H1 (cell line): ENCODE results near the gene ABHD2. TPM values are rescaled to one million over a fixed set of nuclear protein-coding genes. Genes with fewer than 3 reads are reported as not detected.

ENCODE experiments used
- CTCF ChIA-PET: fragments of 300-600 bp; sonication (Branson Sonifier 250); formaldehyde crosslinking; loops from one replicate; lab custom pipeline; 2021; ENCODE audit not compliant: partially characterized antibody; lab: Charles Lee
- POLR2A ChIA-PET: fragments of 300-600 bp; sonication (Branson Sonifier 250); formaldehyde crosslinking; loops from one replicate; lab custom pipeline; 2021; ENCODE audit warnings: inconsistent platforms; ENCODE audit not compliant: partially characterized antibody; lab: Charles Lee
- DNase-seq, 2 experiments: peaks; one replicate each; pipeline versions ENCODE4 v3.0.0 to v3.0.0-alpha.2; 2010 to 2022; ENCODE audit warnings: low spot score in 2 of 2, low read depth in 1 of 2, mixed read lengths in 1 of 2
- FAIRE-seq: peaks from 2 replicates; lab custom pipeline; 2011; peaks lifted over from hg19 to GRCh38; lab: Jason Lieb, UNC
- H2AFZ ChIP-seq: 2 replicates; pipeline ENCODE4 v1.8.1; 2012; ENCODE audit warnings: low read length, inconsistent platforms
- H2AK5ac ChIP-seq: 2 replicates; pipeline ENCODE4 v1.6.1; 2013; ENCODE audit warnings: low read depth, low read length
- H2BK120ac ChIP-seq: replicated peaks from 2 replicates; pipeline ENCODE3; 2013; ENCODE audit warnings: low read depth, low read length, inconsistent platforms
- H2BK12ac ChIP-seq: 2 replicates; pipeline ENCODE4 v1.6.1; 2013; ENCODE audit warnings: low read depth, low read length
- H2BK15ac ChIP-seq: 2 replicates; pipeline ENCODE4 v1.6.1; 2013; ENCODE audit warnings: low read length
- H2BK20ac ChIP-seq: 2 replicates; pipeline ENCODE4 v1.6.1; 2013; ENCODE audit warnings: low read length
- H2BK5ac ChIP-seq: 2 replicates; pipeline ENCODE4 v1.6.1; 2013; ENCODE audit warnings: low read depth, low read length
- H3K14ac ChIP-seq: 2 replicates; pipeline ENCODE4 v1.6.1; 2013; ENCODE audit warnings: inconsistent platforms; ENCODE audit not compliant: insufficient read length
- H3K18ac ChIP-seq: 2 replicates; pipeline ENCODE4 v1.6.1; 2013; ENCODE audit warnings: low read length; ENCODE audit errors: extremely low read depth
- H3K23ac ChIP-seq: 2 replicates; pipeline ENCODE4 v1.6.1; 2013; ENCODE audit warnings: inconsistent platforms; ENCODE audit not compliant: insufficient read length
- H3K23me2 ChIP-seq: 2 replicates; pipeline ENCODE4 v1.6.1; 2013; ENCODE audit warnings: low read depth, low read length
- H3K27ac ChIP-seq: 2 replicates; pipeline ENCODE4 v1.6.1; 2011; ENCODE audit warnings: low read depth, low read length, inconsistent platforms
- H3K27me3 ChIP-seq, 4 experiments: replicated peaks in 1 of 4; 1 replicate in 1 of 4; 2 replicates in 3 of 4; pipeline versions ENCODE4 v1.6.1 to v1.8.1; 2011 to 2013; ENCODE audit warnings: low read length in 3 of 4, mild to moderate bottlenecking in 3 of 4, inconsistent platforms in 2 of 4, mixed read lengths in 2 of 4, moderate library complexity in 1 of 4; ENCODE audit not compliant: control insufficient read depth in 3 of 4, insufficient read depth in 3 of 4; ENCODE audit errors: extremely low read depth in 1 of 4
- H3K36me3 ChIP-seq, 4 experiments: 2 replicates each; pipeline versions ENCODE4 v1.6.1 to v1.8.1; 2011 to 2013; ENCODE audit warnings: mild to moderate bottlenecking in 4 of 4, low read length in 3 of 4, moderate library complexity in 2 of 4, control low read depth in 1 of 4, inconsistent platforms in 1 of 4; ENCODE audit not compliant: insufficient read depth in 4 of 4, control insufficient read depth in 2 of 4
- H3K4ac ChIP-seq: replicated peaks from 2 replicates; pipeline ENCODE3; 2013; ENCODE audit warnings: low read length, low read depth, mixed read lengths, inconsistent platforms; ENCODE audit not compliant: insufficient read length
- H3K4me1 ChIP-seq, 4 experiments: replicated peaks in 1 of 4; 1 replicate in 1 of 4; 2 replicates in 3 of 4; pipeline versions ENCODE4 v1.6.1 to v1.8.1; 2011 to 2013; ENCODE audit warnings: low read length in 3 of 4, inconsistent platforms in 2 of 4, mixed read lengths in 1 of 4; ENCODE audit not compliant: insufficient read depth in 4 of 4, control insufficient read depth in 3 of 4
- H3K4me2 ChIP-seq, 2 experiments: 2 replicates each; pipeline versions ENCODE4 v1.6.1 to v1.8.1; 2011 to 2013; ENCODE audit warnings: low read depth in 2 of 2, low read length in 2 of 2, control low read depth in 1 of 2, inconsistent platforms in 1 of 2, mild to moderate bottlenecking in 1 of 2; ENCODE audit not compliant: insufficient read depth in 1 of 2
- H3K4me3 ChIP-seq, 4 experiments: fragments of 200-600, 300-600 bp in 1 of 4; sonication (generic), shearing (Covaris generic), sonication (Bioruptor Twin) in 1 of 4; 2 replicates each; pipeline versions ENCODE4 v1.5.1 to v1.8.1; 2011 to 2016; ENCODE audit warnings: low read length in 4 of 4, low read depth in 3 of 4, control low read depth in 2 of 4, inconsistent platforms in 2 of 4, mild to moderate bottlenecking in 2 of 4, mixed read lengths in 1 of 4, moderate library complexity in 1 of 4; ENCODE audit not compliant: insufficient read depth in 2 of 4; ENCODE audit errors: extremely low read depth in 1 of 4
- H3K56ac ChIP-seq: replicated peaks from 2 replicates; pipeline ENCODE3; 2013; ENCODE audit warnings: low read depth, mild to moderate bottlenecking, mixed read lengths, low read length, inconsistent platforms; ENCODE audit not compliant: insufficient read length
- H3K79me1 ChIP-seq: 2 replicates; pipeline ENCODE4 v1.6.1; 2013; ENCODE audit warnings: low read depth, low read length, control low read depth
- H3K79me2 ChIP-seq, 2 experiments: 2 replicates each; pipeline versions ENCODE4 v1.6.1 to v1.8.1; 2012 to 2013; ENCODE audit warnings: low read length in 2 of 2, mild to moderate bottlenecking in 2 of 2, inconsistent platforms in 1 of 2; ENCODE audit not compliant: insufficient read depth in 2 of 2, control insufficient read depth in 1 of 2
- H3K9ac ChIP-seq, 4 experiments: replicated peaks in 1 of 4; 1 replicate in 1 of 4; 2 replicates in 3 of 4; pipeline versions ENCODE4 v1.6.1 to v1.8.1; 2011 to 2013; ENCODE audit warnings: low read depth in 3 of 4, low read length in 3 of 4, control low read depth in 2 of 4, mild to moderate bottlenecking in 2 of 4, moderate library complexity in 2 of 4, inconsistent platforms in 1 of 4; ENCODE audit errors: extremely low read depth in 1 of 4
- H3K9me3 ChIP-seq, 2 experiments: 2 replicates each; pipeline versions ENCODE4 v1.6.1 to v1.8.1; 2012 to 2013; ENCODE audit warnings: mild to moderate bottlenecking in 2 of 2, moderate library complexity in 2 of 2, control low read depth in 1 of 2, inconsistent platforms in 1 of 2, low read depth in 1 of 2, low read length in 1 of 2, mixed read lengths in 1 of 2; ENCODE audit not compliant: insufficient read depth in 2 of 2
- H4K20me1 ChIP-seq, 2 experiments: replicated peaks in 1 of 2; 2 replicates each; pipeline versions ENCODE3 to v1.8.1; 2011 to 2013; ENCODE audit warnings: inconsistent platforms in 2 of 2, low read length in 2 of 2, mild to moderate bottlenecking in 1 of 2; ENCODE audit not compliant: insufficient read depth in 2 of 2, control insufficient read depth in 1 of 2
- H4K5ac ChIP-seq: 2 replicates; pipeline ENCODE4 v1.6.1; 2013; ENCODE audit warnings: low read length, low read depth, mixed read lengths, inconsistent platforms; ENCODE audit not compliant: insufficient read length
- H4K8ac ChIP-seq: 2 replicates; pipeline ENCODE4 v1.8.0; 2013; ENCODE audit warnings: mild to moderate bottlenecking, moderate library complexity, low read length, inconsistent platforms; ENCODE audit not compliant: insufficient read depth; ENCODE audit errors: extremely low read depth
- H4K91ac ChIP-seq: replicated peaks from 2 replicates; pipeline ENCODE3; 2013; ENCODE audit warnings: low read length, mixed read lengths, inconsistent platforms; ENCODE audit not compliant: insufficient read length
- CHD2 ChIP-seq: IDR thresholded peaks from 2 replicates; pipeline ENCODE4 v1.6.1; 2012; ENCODE audit warnings: low read length, improper control_type of control experiment
- CREB1 ChIP-seq: IDR thresholded peaks from 2 replicates; pipeline ENCODE4 v1.6.1; 2012; ENCODE audit warnings: inconsistent platforms
- EGR1 ChIP-seq: IDR thresholded peaks from 2 replicates; pipeline ENCODE4 v1.6.1; 2011; ENCODE audit warnings: low read depth, low read length, borderline replicate concordance
- HDAC6 ChIP-seq: IDR thresholded peaks from one replicate; pipeline ENCODE4 v1.7.1; 2012; ENCODE audit warnings: low read depth, mild to moderate bottlenecking, inconsistent platforms, low read length, moderate library complexity
- JUN ChIP-seq: IDR thresholded peaks from 2 replicates; pipeline ENCODE4 v1.6.1; 2011; ENCODE audit warnings: low read depth, mild to moderate bottlenecking, improper control_type of control experiment, low read length
- KDM1A ChIP-seq: fragments of 200-600, 300-600 bp; sonication (generic); IDR thresholded peaks from 2 replicates; pipeline ENCODE4 v1.7.1; 2016; ENCODE audit warnings: mild to moderate bottlenecking, low read length, borderline replicate concordance
- PHF8 ChIP-seq: fragments of 200-600 bp; sonication (generic); conservative IDR thresholded peaks from 2 replicates; pipeline ENCODE4 v1.7.1; 2012; ENCODE audit warnings: low read depth, mild to moderate bottlenecking, inconsistent platforms, low read length, moderate library complexity
- POLR2AphosphoS5 ChIP-seq: IDR thresholded peaks from 2 replicates; pipeline ENCODE4 v1.6.1; 2011; ENCODE audit warnings: low read depth, low read length
- SIN3A ChIP-seq, 2 experiments: IDR thresholded peaks in 1 of 2; conservative IDR thresholded peaks in 1 of 2; 2 replicates each; pipeline ENCODE4 v1.6.1; 2011 to 2012; ENCODE audit warnings: low read length in 2 of 2, improper control_type of control experiment in 1 of 2, low read depth in 1 of 2, mild to moderate bottlenecking in 1 of 2
- SIRT6 ChIP-seq: IDR thresholded peaks from one replicate; pipeline ENCODE4 v1.7.1; 2012; ENCODE audit warnings: low read length, inconsistent platforms
- SP4 ChIP-seq: IDR thresholded peaks from 2 replicates; pipeline ENCODE4 v1.6.1; 2012; ENCODE audit warnings: low read length, inconsistent platforms
- SRF ChIP-seq: IDR thresholded peaks from 2 replicates; pipeline ENCODE4 v1.6.1; 2011; ENCODE audit warnings: mild to moderate bottlenecking, low read depth, low read length, moderate library complexity
- TAF7 ChIP-seq: optimal IDR thresholded peaks from 2 replicates; pipeline ENCODE3; 2011; ENCODE audit warnings: low read depth, mild to moderate bottlenecking, inconsistent platforms, low read length, moderate library complexity, borderline replicate concordance
- WGBS, 2 experiments: shearing (Covaris generic) in 1 of 2; methylation state at CpG; one replicate each; pipeline versions ENCODE4 v1.1.6 to v1.1.7; 2013 to 2015; ENCODE audit warnings: low lambda C conversion rate in 2 of 2, mixed read lengths in 2 of 2, inconsistent platforms in 1 of 2, low coverage in 1 of 2, missing lambda C conversion rate in 1 of 2; ENCODE audit not compliant: insufficient replicate concordance in 2 of 2, insufficient coverage in 1 of 2, insufficient read length in 1 of 2; ENCODE audit errors: extremely low coverage in 1 of 2, missing lambda C conversion rate in 1 of 2; 5-methylcytosine and 5-hydroxymethylcytosine counted together
- polyA plus RNA-seq, 7 experiments: library from polyadenylated mRNA; depleted of rRNA in 3 of 7; stranded (reverse) in 5 of 7; unstranded in 2 of 7; fragments of >200 nt in 5 of 7; fragments of 200-250 nt in 2 of 7; gene quantifications; 1 replicate in 5 of 7; 2 replicates in 1 of 7; 4 replicates in 1 of 7; pipeline versions ENCODE4 v1.2.1 to v1.2.3, GENCODE V29; 2011 to 2013; ENCODE audit warnings: missing spikeins in 2 of 7, mixed read lengths in 2 of 7
- total RNA-seq: library from RNA; stranded (reverse); fragmentation: NEBNext Ultra II Directional; extraction: Animal tissue kit (Norgen Biotek cat#: 25700); gene quantifications from 2 replicates; pipeline ENCODE4 v1.2.1, GENCODE V29; 2021

ABHD2 gene
- total and polyA plus RNA-seq, 2 of the 8 experiments (the other 6 are each of a cell fraction or from before 2014, with no cell fraction given): 9.1 to 23.7 TPM

DNA sequence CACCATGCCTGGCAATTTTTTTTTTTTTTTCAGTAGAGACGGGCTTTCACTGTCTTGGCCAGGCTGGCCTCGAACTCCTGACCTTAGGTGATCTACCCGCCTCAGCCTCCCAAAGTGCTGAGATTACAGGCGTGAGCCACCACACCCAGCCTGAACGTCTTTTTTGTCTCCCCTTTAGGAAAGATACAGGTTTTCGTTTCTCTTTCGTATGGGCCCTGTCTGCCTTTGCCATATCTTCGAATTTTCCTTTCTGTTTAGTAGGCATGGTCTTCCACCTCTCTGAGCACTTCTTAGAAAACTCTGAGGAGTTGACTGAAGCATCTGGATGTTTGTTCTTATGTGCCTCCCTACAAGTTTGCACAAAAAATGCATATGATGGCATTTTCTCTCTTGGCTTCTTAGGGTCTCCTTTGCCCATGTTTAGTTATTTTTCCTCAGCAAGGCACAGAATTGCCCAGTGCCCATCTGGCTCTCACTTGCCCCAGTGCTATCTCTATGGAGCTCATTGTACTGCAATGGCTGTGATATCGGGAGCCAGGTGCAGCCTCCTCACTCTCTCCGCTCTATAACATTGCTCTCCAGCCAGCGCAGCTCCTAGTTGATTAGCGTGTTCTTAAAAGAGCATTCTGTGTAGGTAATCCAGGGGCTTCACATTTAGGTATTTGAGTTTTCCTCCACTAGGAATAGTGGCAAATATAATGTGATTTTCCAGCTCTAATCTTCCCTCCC lies 48.0 kb downstream of the ABHD2 start:
- H3K9ac ChIP-seq: no peak overlapping the region
- ChIA-PET CTCF (interaction anchor here (0.6 to 5.2 kb wide), 6 partner anchors 9 to 76 kb away, joined by 3 to 41 read pairs (median 3); no protein-coding TSS in a partner anchor), POLR2A (interaction anchor here (1.2 kb wide), 1 partner anchor 224 kb away, joined by 4 read pairs; no protein-coding TSS in a partner anchor)
- no peaks in the 10 kb centered on the region for H3K27me3 ChIP-seq
- H2BK12ac ChIP-seq: no peak overlapping the region
- FAIRE-seq (no peak), DNase-seq (no peak)
- no peak overlapping the region for H2AFZ ChIP-seq
- H4K91ac ChIP-seq: no peak overlapping the region
- H3K79me2 ChIP-seq: no peaks in the 10 kb centered on the region
- H3K56ac ChIP-seq: no peak overlapping the region
- no peak overlapping the region for H2BK20ac ChIP-seq
- H2AK5ac ChIP-seq: no peak overlapping the region
- H3K9me3 ChIP-seq: no peaks in the 10 kb centered on the region
- H2BK15ac ChIP-seq: no peak overlapping the region
- no peak overlapping the region for H3K14ac ChIP-seq
- H3K23ac ChIP-seq: no peak overlapping the region
- H3K27ac ChIP-seq: no peak overlapping the region
- H3K4me1 ChIP-seq: no peaks in the 10 kb centered on the region
- H2BK120ac ChIP-seq: no peak overlapping the region
- no peaks in the 10 kb centered on the region for H4K20me1 ChIP-seq
- no peak overlapping the region for H3K4me3 ChIP-seq
- no peak overlapping the region for H4K8ac ChIP-seq
- no peak overlapping the region for H3K18ac ChIP-seq
- H3K23me2 ChIP-seq: no peaks in the 10 kb centered on the region
- TF ChIP-seq TAF7 (no peak), POLR2AphosphoS5 (no peak), JUN (no peak), HDAC6 (no peak), CREB1 (no peak), KDM1A (no peak), EGR1 (no peak), SRF (no peak), CHD2 (no peak), SIN3A (conservative IDR thresholded peaks at IDR 0.05 in 1 of 2, IDR thresholded peaks at IDR 0.05 in 1 of 2; ENCODE audit: low read depth in 1 of 2, low read length in 2 of 2) (no peak), PHF8 (no peak), SP4 (no peak), SIRT6 (no peak)
- H3K4ac ChIP-seq: no peak overlapping the region
- H3K4me2 ChIP-seq: no peak overlapping the region
- no peak overlapping the region for H2BK5ac ChIP-seq
- H3K36me3 ChIP-seq: no peaks in the 10 kb centered on the region
- no peaks in the 10 kb centered on the region; the same call in 1 of the 2 replicates for H3K79me1 ChIP-seq
- H4K5ac ChIP-seq: no peak overlapping the region
- 96% methylated on average over 12 of the region's 12 CpGs; no CpG with 5 or more reads in 1 of the 2 experiments for WGBS, 2 experiments
